Neural progenitor cell (in vitro differentiated cells): ENCODE results near the gene CDC123. TPM values are rescaled to one million over a fixed set of nuclear protein-coding genes. Genes with fewer than 3 reads are reported as not detected.

Experiments
- DNase-seq: peaks from one replicate; pipeline ENCODE4 v3.0.0-alpha.2; 2016; ENCODE audit warnings: low spot score
- H2AFZ ChIP-seq: fragments of 200-600 bp; sonication (generic); replicated peaks from 2 replicates; pipeline ENCODE4 v1.6.1; 2016; ENCODE audit warnings: antibody characterized with exemption
- H3F3A ChIP-seq: fragments of 200-600 bp; sonication (generic); 2 replicates; pipeline ENCODE4 v1.6.1; 2016; ENCODE audit warnings: antibody characterized with exemption, low read depth
- H3K27ac ChIP-seq: fragments of 200-600 bp; sonication (generic); 2 replicates; pipeline ENCODE4 v1.5.1; 2016; ENCODE audit warnings: mild to moderate bottlenecking
- H3K27me3 ChIP-seq: fragments of 200-600 bp; sonication (generic); 2 replicates; pipeline ENCODE4 v1.6.1; 2016; ENCODE audit warnings: mild to moderate bottlenecking, moderate library complexity
- H3K36me3 ChIP-seq: fragments of 200-600 bp; sonication (generic); 2 replicates; pipeline ENCODE4 v1.5.1; 2016
- H3K4me1 ChIP-seq: fragments of 200-600 bp; sonication (generic); 2 replicates; pipeline ENCODE4 v1.6.1; 2016; ENCODE audit warnings: mixed run types
- H3K4me2 ChIP-seq: fragments of 200-600 bp; sonication (generic); 2 replicates; pipeline ENCODE4 v1.6.1; 2016
- H3K4me3 ChIP-seq: fragments of 200-600 bp; sonication (generic); 2 replicates; pipeline ENCODE4 v1.5.1; 2016
- H3K79me2 ChIP-seq: fragments of 200-600 bp; sonication (generic); 2 replicates; pipeline ENCODE4 v1.6.1; 2016; ENCODE audit warnings: low read depth
- H3K9ac ChIP-seq: fragments of 200-600 bp; sonication (generic); 2 replicates; pipeline ENCODE4 v1.6.1; 2016
- H3K9me3 ChIP-seq: fragments of 200-600 bp; sonication (generic); 2 replicates; pipeline ENCODE4 v1.5.1; 2016; ENCODE audit warnings: low read depth
- H4K20me1 ChIP-seq: fragments of 200-600 bp; sonication (generic); 2 replicates; pipeline ENCODE4 v1.6.1; 2016; ENCODE audit warnings: low read depth
- H3K27ac Mint-ChIP-seq: 3 replicates; pipeline ENCODE4 v1.8.0; 2021; ENCODE audit warnings: mixed read lengths
- H3K27me3 Mint-ChIP-seq: 2 replicates; pipeline ENCODE4 v1.8.0; 2022; ENCODE audit warnings: low read depth, mild to moderate bottlenecking, inconsistent platforms, moderate library complexity, mixed read lengths; ENCODE audit not compliant: insufficient read depth
- H3K36me3 Mint-ChIP-seq: 3 replicates; pipeline ENCODE4 v1.8.0; 2021; ENCODE audit warnings: mixed read lengths
- H3K4me1 Mint-ChIP-seq: 3 replicates; pipeline ENCODE4 v1.8.0; 2021; ENCODE audit warnings: mixed read lengths
- H3K4me3 Mint-ChIP-seq: 3 replicates; pipeline ENCODE4 v1.8.0; 2021; ENCODE audit warnings: mild to moderate bottlenecking, moderate library complexity, mixed read lengths
- H3K9me3 Mint-ChIP-seq: 3 replicates; pipeline ENCODE4 v1.8.0; 2020; ENCODE audit warnings: mixed read lengths
- CTCF ChIP-seq: fragments of 200-600 bp; sonication (generic); IDR thresholded peaks from 2 replicates; pipeline ENCODE4 v1.5.1; 2017; ENCODE audit warnings: antibody characterized with exemption, mild to moderate bottlenecking
- EZH2 ChIP-seq: fragments of 200-600 bp; sonication (generic); IDR thresholded peaks from 2 replicates; pipeline ENCODE4 v1.6.1; 2017; ENCODE audit warnings: antibody characterized with exemption, mild to moderate bottlenecking, moderate library complexity
- EZH2phosphoT487 ChIP-seq: fragments of 200-600 bp; sonication (generic); IDR thresholded peaks from 2 replicates; pipeline ENCODE4 v1.6.1; 2017; ENCODE audit warnings: antibody characterized with exemption
- total RNA-seq: library from RNA; depleted of rRNA; stranded (reverse); fragments of >200 nt; gene quantifications from 2 replicates; pipeline ENCODE4 v1.2.3, GENCODE V29; 2015; ENCODE audit warnings: low replicate concordance

CDC123 gene
- total RNA-seq, 1 donor from 2014 or later: 134 TPM

GRCh38 chr10:12191715-12192114 lies 4.3 kb upstream of the CDC123 start:
- Histone ChIP-seq H3K27ac (no peak overlapping the region), H3K27me3 (no peaks in the 10 kb centered on the region), H3K36me3 (no peaks in the 10 kb centered on the region), H3K9me3 (no peaks in the 10 kb centered on the region), H4K20me1 (peaks cover 4% of the 10 kb centered on the region), H3K4me2 (no peak overlapping the region), H2AFZ (no peak overlapping the region), H3K79me2 (peaks cover 94% of the 10 kb centered on the region), H3F3A (peaks cover 9% of the 10 kb centered on the region), H3K4me1 (peaks cover 6% of the 10 kb centered on the region), H3K4me3 (no peak overlapping the region), H3K9ac (peak overlapping the region; percentile 17)
- H3K27ac Mint-ChIP-seq: peak overlapping the region; percentile 46
- H3K4me3 Mint-ChIP-seq: no peak overlapping the region
- H3K9me3 Mint-ChIP-seq: no peaks in the 10 kb centered on the region
- peaks cover 5% of the 10 kb centered on the region for H3K27me3 Mint-ChIP-seq
- peaks cover 12% of the 10 kb centered on the region for H3K4me1 Mint-ChIP-seq
- no peak for DNase-seq
- H3K36me3 Mint-ChIP-seq: peaks cover 3% of the 10 kb centered on the region
- no peak for TF ChIP-seq EZH2
- TF ChIP-seq EZH2phosphoT487: no peak
- no peak for TF ChIP-seq CTCF

GRCh38 chr10:12193193-12193592 lies 2.8 kb upstream of the CDC123 start:
- no peak for DNase-seq
- peaks cover under 1% of the 10 kb centered on the region for H3K36me3 Mint-ChIP-seq
- H3F3A ChIP-seq: peaks cover 12% of the 10 kb centered on the region
- H3K4me3 ChIP-seq: no peak overlapping the region
- peak overlapping the region; percentile 27 for H3K4me3 Mint-ChIP-seq
- H3K9me3 Mint-ChIP-seq: no peaks in the 10 kb centered on the region
- TF ChIP-seq CTCF: no peak
- TF ChIP-seq EZH2phosphoT487: no peak
- TF ChIP-seq EZH2: no peak
- no peak overlapping the region for H3K27ac ChIP-seq
- no peaks in the 10 kb centered on the region for H3K9me3 ChIP-seq
- H3K9ac ChIP-seq: no peak overlapping the region
- peaks cover 4% of the 10 kb centered on the region for H3K27me3 Mint-ChIP-seq
- peaks cover 7% of the 10 kb centered on the region for H4K20me1 ChIP-seq
- H3K79me2 ChIP-seq: peaks cover 96% of the 10 kb centered on the region
- no peak overlapping the region for H3K4me2 ChIP-seq
- H3K4me1 ChIP-seq: peaks cover 19% of the 10 kb centered on the region
- peaks cover 14% of the 10 kb centered on the region for H3K4me1 Mint-ChIP-seq
- no peaks in the 10 kb centered on the region for H3K27me3 ChIP-seq
- no peak overlapping the region for H3K27ac Mint-ChIP-seq
- no peak overlapping the region for H2AFZ ChIP-seq
- peaks cover 2% of the 10 kb centered on the region for H3K36me3 ChIP-seq

- H3K36me3 Mint-ChIP-seq: peaks cover 4% of the 10 kb centered on the region
- H3K9me3 Mint-ChIP-seq: no peaks in the 10 kb centered on the region
Measured at GRCh38 chr10:12194752-12195271, 1.2 kb upstream of the CDC123 start.

More at GRCh38 chr10:12194752-12195271, 1.2 kb upstream of the CDC123 start:
- peak overlapping the region; percentile 88 for H2AFZ ChIP-seq
- peaks cover 10% of the 10 kb centered on the region for H3K36me3 ChIP-seq
- H3K27ac Mint-ChIP-seq: peak overlapping the region; percentile 99
- no peaks in the 10 kb centered on the region for H3K9me3 ChIP-seq
- peak overlapping the region; percentile 95 for H3K4me2 ChIP-seq
- H3F3A ChIP-seq: peaks cover 12% of the 10 kb centered on the region
- peak; percentile 28 for DNase-seq
- H4K20me1 ChIP-seq: peaks cover 6% of the 10 kb centered on the region
- no peak overlapping the region for H3K27ac ChIP-seq
- peaks cover 3% of the 10 kb centered on the region for H3K27me3 Mint-ChIP-seq
- no peaks in the 10 kb centered on the region for H3K27me3 ChIP-seq
- peak overlapping the region; percentile 98 for H3K4me3 Mint-ChIP-seq
- peaks cover 96% of the 10 kb centered on the region for H3K79me2 ChIP-seq
- no peak for TF ChIP-seq EZH2phosphoT487
- TF ChIP-seq CTCF: no peak
- TF ChIP-seq EZH2: no peak
- peak overlapping the region; percentile 72 for H3K9ac ChIP-seq
- peaks cover 19% of the 10 kb centered on the region for H3K4me1 ChIP-seq
- peaks cover 14% of the 10 kb centered on the region for H3K4me1 Mint-ChIP-seq
- peak overlapping the region; percentile 88 for H3K4me3 ChIP-seq
